ENCODE results near the gene SLC41A1.
"Not testable (repeated sequence)": the region's sequence is repeated elsewhere in the genome, so short reads cannot be mapped to it uniquely, and the experiment has no call there.

Gene SLC41A1

DNA sequence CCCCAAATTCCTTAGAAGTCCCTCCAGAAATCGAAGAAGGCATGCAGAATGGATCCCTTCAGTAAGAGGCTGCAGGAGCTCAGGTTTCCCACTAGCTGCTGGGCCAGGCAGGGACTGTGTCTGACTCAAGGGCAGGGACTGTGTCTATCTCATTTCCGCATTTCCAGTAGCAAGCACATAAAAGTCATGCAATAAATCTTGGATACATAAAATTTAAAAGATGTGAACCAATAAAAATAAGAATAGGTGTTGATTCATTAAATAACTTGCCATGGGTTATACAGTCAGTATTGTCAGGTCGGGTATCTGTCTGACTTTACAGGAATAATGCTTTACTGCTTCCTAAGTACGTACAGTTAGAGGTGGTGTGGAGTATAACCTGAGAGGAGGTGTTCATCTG, 21.8 kb upstream of the SLC41A1 start:
- Histone ChIP-seq H3K36me3 (ENCODE audit: insufficient read depth, low read length) (no peaks in the 10 kb centered on the region), H3K4me1 (ENCODE audit: insufficient read depth, low read length) (no peaks in the 10 kb centered on the region), H3K9me3 (ENCODE audit: control insufficient read depth, insufficient read depth, low read length) (no peaks in the 10 kb centered on the region), H3K9ac (ENCODE audit: low read depth, low read length) (no peak overlapping the region)

DNA sequence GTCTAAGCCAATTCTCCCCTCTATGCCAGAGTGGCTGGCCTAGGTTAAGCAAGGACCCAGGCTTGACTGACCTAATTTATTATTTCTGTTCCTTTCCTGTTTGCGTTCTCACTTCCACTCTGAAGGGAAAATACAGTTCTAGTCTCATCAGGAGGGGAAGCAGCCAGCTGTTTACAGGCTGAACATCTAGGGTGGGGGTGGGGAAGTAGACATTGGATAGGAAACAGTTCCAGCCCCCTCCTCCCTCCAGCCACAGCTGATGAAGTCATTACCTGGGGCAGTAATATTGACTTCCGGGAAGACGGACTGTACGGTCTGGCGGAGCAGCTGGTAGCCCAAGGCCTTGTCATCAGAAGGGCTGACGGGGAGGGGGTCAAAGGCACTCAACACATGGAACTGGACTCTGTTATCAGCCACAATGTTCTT, 19.3 kb upstream of the SLC41A1 start:
- H3K9ac ChIP-seq (ENCODE audit: low read depth, low read length) = no peak overlapping the region
- no peaks in the 10 kb centered on the region for H3K9me3 ChIP-seq (ENCODE audit: control insufficient read depth, insufficient read depth, low read length)
- no peaks in the 10 kb centered on the region for H3K36me3 ChIP-seq (ENCODE audit: insufficient read depth, low read length)
- H3K4me1 ChIP-seq (ENCODE audit: insufficient read depth, low read length) = peaks cover 3% of the 10 kb centered on the region; the same call in 1 of the 2 replicates

DNA sequence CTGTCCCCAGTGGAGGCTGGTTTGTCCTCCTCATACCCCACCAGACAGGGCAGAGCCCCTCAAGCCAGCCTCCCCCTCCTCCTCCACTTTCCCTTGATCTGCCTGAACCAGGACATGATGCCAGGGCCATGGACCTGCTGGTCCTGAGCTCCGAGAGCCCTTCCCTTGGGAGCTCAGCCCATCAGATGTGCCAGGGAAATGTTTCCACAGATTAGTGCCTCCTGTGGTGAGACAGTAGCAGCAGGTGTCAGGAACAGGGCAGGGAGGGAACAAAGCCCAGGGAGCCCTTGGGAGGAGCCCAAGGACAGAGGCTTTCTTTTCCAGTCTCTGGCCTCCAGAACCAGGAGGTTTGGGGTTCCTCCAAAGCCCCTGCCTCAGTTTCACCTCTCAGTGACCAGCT, 14.6 kb upstream of the SLC41A1 start:
- H3K36me3 ChIP-seq (ENCODE audit: insufficient read depth, low read length) = no peaks in the 10 kb centered on the region
- H3K9ac ChIP-seq (ENCODE audit: low read depth, low read length) = no peak overlapping the region
- no peaks in the 10 kb centered on the region for H3K9me3 ChIP-seq (ENCODE audit: control insufficient read depth, insufficient read depth, low read length)
- peaks cover 3% of the 10 kb centered on the region; the same call in 1 of the 2 replicates for H3K4me1 ChIP-seq (ENCODE audit: insufficient read depth, low read length)

DNA sequence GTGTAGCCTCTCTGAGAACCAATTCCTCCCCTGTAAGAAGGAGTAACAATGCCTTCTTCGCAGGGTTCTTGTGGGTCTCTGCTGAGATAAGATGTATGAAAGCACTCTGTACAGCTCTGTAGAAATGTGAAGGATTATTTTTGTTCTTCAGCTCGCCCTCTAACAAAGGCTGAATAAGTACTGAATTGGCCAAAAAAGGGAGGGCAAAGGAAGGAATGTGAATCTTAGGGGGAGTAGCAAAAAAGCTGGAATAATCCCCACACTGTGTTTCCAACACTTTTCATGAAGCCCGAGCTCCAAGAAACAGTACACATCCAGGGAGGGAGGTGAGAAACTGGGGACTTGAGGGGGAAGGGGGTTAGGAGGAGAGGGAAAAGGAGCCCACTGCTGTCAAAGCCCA, 14.0 kb upstream of the SLC41A1 start:
- Histone ChIP-seq H3K4me1 (ENCODE audit: insufficient read depth, low read length) (peaks cover 3% of the 10 kb centered on the region; the same call in 1 of the 2 replicates), H3K9ac (ENCODE audit: low read depth, low read length) (no peak overlapping the region)

DNA sequence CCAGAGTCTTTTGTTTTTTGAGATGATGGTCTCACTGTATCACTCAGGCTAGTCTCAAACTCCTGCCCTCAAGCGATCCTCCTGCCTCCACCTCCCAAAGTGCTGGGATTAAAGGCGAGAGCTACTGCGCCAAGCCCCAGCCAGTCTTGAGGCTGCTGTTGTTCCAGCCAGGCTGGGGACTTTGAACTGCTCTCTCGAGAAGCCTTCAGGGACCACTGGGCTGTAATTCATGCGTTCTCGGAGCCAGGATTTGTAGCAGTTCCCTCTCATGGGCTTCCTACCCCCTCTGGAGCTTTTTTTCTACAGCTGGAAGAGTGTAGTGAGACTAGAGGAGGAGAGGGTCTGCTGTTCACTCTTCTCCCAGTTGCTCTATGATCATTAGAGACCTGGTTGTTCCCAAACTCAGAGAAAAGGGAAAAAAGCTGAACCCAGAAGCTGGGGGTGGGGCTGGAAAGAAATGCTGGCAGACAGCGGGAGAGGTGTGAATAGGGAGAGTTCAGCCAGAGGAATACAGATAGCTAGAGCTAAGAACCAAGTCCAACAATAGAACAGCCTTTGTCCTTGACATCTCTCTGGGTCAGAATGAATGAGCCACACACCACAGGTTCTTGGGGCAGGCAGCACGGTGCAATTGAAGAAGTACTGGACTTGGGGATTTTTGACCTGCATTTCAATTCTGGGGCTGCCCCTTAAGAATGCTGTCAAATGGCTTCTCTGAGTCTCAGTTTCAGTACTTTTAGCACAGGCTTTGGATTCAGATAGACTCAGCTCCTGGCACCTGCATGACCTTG, 13.2 kb upstream of the SLC41A1 start:
- Histone ChIP-seq H3K36me3 (ENCODE audit: insufficient read depth, low read length) (no peaks in the 10 kb centered on the region), H3K4me1 (ENCODE audit: insufficient read depth, low read length) (peaks cover 3% of the 10 kb centered on the region; the same call in 1 of the 2 replicates), H3K9me3 (ENCODE audit: control insufficient read depth, insufficient read depth, low read length) (no peaks in the 10 kb centered on the region), H3K9ac (ENCODE audit: low read depth, low read length) (no peak overlapping the region)

More for the DNA sequence above, 14.0 kb upstream of the SLC41A1 start:
- H3K9me3 ChIP-seq (ENCODE audit: control insufficient read depth, insufficient read depth, low read length) = no peaks in the 10 kb centered on the region
- H3K36me3 ChIP-seq (ENCODE audit: insufficient read depth, low read length) = no peaks in the 10 kb centered on the region

DNA sequence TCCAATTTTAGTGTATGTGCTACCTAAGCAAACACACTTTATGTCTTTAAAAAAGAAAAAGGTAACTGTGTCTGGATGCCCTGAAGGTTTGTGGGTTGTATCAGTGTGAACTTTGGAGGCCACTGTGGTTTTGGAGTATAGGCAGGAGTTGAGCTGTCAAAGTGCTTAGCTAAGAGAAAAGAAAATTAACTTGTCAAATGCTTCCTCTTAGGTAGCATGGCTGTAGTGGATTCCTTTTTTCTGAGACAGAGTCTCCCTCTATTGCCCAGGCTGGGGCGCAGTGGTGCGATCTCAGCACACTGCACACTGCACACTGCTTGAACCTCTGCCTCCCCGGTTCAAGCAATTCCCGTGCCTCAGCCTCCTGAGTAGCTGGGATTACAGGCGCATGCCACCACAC, 11.2 kb upstream of the SLC41A1 start:
- Histone ChIP-seq H3K4me1 (ENCODE audit: insufficient read depth, low read length) (peaks cover 3% of the 10 kb centered on the region; the same call in 1 of the 2 replicates), H3K9ac (ENCODE audit: low read depth, low read length) (no peak overlapping the region), H3K9me3 (ENCODE audit: control insufficient read depth, insufficient read depth, low read length) (no peaks in the 10 kb centered on the region), H3K36me3 (ENCODE audit: insufficient read depth, low read length) (no peaks in the 10 kb centered on the region)

DNA sequence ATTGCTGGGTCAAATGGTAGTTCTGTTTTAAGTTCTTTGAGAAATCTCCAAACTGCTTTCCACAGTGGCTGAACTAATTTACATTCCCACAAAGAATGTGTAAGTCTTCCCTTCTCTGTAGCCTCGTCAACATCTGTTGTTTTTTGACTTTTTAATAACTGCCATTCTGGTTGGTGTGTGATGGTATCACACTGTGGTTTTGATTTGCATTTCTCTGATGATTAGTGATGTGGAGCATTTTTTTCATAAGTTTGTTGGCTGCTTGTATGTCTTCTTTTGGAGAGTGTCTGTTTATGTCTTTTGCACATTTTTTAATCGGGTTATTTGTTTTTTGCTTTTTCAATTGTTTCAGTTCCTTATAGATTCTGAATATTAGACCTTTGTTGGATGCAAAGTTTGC, 10.3 kb upstream of the SLC41A1 start:
- not testable (repeated sequence) for H3K36me3 ChIP-seq (ENCODE audit: insufficient read depth, low read length); H3K9me3 ChIP-seq (ENCODE audit: control insufficient read depth, insufficient read depth, low read length); H3K9ac ChIP-seq (ENCODE audit: low read depth, low read length); H3K4me1 ChIP-seq (ENCODE audit: insufficient read depth, low read length)

DNA sequence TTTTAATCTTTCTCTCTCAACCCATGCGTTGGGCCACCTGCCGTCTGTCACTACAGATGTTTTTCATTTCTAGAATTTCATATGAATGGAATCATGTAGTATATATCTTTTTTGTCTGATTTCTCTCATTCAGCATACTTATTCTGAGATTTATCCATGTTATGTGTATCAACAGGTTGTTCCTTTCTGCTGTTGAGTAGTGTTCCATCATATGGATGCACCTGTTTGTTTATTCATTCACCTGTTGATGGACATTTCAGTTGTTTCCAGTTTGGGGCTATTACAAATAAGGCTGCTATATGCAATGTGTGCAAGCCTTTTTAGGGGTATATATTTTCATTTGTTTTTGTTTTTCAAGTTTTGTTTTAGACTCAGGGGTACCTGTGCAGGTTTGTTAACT, 9.4 kb upstream of the SLC41A1 start:
- H3K9ac ChIP-seq (ENCODE audit: low read depth, low read length) = no peak overlapping the region
- no peaks in the 10 kb centered on the region for H3K9me3 ChIP-seq (ENCODE audit: control insufficient read depth, insufficient read depth, low read length)
- H3K36me3 ChIP-seq (ENCODE audit: insufficient read depth, low read length) = no peaks in the 10 kb centered on the region
- peaks cover under 1% of the 10 kb centered on the region for H3K4me1 ChIP-seq (ENCODE audit: insufficient read depth, low read length)

DNA sequence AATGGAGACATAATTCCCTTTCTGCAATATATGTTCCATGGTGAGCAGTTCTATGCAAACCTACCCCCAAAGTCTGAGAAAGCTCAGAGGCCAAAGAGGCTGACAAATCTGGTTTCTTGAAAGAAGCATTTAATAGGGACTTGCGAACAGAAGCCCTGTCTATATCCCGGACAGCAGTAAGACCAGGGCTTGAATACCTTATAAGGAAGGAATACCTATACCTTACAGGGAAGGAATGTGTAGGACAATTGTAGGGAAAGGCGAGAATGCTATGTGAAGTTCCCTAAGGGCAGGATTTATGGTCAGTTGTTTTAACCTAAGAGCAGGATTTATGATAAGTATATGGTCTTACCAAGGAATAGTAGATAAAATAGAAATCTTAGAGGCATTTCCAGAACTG, 5.0 kb upstream of the SLC41A1 start:
- Histone ChIP-seq H3K9me3 (ENCODE audit: control insufficient read depth, insufficient read depth, low read length) (no peaks in the 10 kb centered on the region), H3K9ac (ENCODE audit: low read depth, low read length) (no peak overlapping the region), H3K4me1 (ENCODE audit: insufficient read depth, low read length) (no peaks in the 10 kb centered on the region; the same call in none of the 2 replicates)

DNA sequence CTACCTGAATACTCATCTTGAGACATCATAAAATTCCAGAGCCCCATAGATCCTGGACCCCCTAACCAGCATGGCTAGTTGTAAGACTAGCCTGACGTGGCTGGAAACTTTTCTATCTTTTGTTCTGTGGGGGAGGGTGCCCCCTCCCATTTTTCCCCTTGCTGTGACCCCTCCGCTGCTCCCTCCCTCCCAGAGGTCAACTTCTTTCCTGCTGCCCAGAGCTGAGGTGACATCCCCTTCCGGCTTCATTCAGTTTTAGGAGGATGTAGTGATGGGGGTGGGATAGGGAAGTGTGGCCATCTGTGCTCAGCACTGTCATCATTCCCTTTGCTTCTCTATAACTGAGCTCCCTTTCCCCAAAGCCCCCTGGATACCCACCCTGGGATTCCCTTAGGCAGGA, 4.4 kb upstream of the SLC41A1 start:
- no peaks in the 10 kb centered on the region; the same call in none of the 2 replicates for H3K4me1 ChIP-seq (ENCODE audit: insufficient read depth, low read length)
- no peaks in the 10 kb centered on the region for H3K36me3 ChIP-seq (ENCODE audit: insufficient read depth, low read length)
- no peak overlapping the region for H3K9ac ChIP-seq (ENCODE audit: low read depth, low read length)
- no peaks in the 10 kb centered on the region for H3K9me3 ChIP-seq (ENCODE audit: control insufficient read depth, insufficient read depth, low read length)

More for the DNA sequence above, 5.0 kb upstream of the SLC41A1 start:
- H3K36me3 ChIP-seq (ENCODE audit: insufficient read depth, low read length) = no peaks in the 10 kb centered on the region

DNA sequence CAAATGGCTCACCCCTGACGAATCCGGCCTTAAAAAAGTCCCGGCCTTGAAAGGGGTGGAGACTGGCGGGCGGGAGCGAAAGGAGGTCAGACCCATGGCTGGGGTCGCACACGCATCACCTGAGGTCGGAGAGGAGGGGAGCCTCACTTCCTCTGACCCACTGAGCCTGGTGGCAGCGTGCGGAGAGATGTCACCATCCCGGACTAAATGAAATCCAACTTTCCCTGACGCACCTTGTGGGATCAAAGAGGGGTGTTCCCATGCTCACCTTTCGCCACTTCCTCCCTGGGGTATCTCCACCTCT, 709 bp upstream of the SLC41A1 start:
- peak overlapping the region; percentile 82 for H3K9ac ChIP-seq (ENCODE audit: low read depth, low read length)
- H3K4me1 ChIP-seq (ENCODE audit: insufficient read depth, low read length) = no peaks in the 10 kb centered on the region; the same call in none of the 2 replicates
- H3K9me3 ChIP-seq (ENCODE audit: control insufficient read depth, insufficient read depth, low read length) = no peaks in the 10 kb centered on the region
- no peaks in the 10 kb centered on the region for H3K36me3 ChIP-seq (ENCODE audit: insufficient read depth, low read length)

DNA sequence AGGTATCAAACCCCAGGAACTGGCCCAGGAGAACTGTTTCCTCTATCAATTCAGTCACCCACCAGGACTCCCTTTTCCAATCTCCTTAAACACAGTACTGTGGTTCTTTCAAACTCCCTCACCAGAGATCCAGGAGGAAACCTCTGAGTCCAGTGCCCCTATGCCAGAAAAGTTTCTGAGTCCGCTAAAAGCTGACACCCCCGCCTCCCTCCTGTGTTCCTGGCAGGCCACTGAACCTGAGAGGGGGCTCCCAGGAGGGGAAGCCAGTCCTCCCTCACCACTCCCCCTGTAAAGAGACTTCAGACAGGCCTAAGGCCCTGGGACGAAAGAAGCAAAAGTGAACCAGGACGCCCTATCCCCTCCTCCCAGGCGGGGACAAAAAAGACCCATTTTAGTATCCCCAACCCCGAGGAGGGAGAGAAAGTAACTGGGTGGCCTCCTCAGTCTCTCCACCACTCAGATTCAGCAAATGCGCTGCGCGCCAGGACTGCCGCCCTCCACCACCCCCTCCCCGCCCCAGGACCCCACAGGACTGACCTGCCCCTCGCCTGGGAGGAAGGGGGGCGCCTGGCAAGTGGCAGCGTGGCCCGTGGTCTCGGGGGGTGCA, 624 bp downstream of the SLC41A1 start:
- Histone ChIP-seq H3K9ac (ENCODE audit: low read depth, low read length) (peak overlapping the region; percentile 82), H3K36me3 (ENCODE audit: insufficient read depth, low read length) (no peaks in the 10 kb centered on the region), H3K9me3 (ENCODE audit: control insufficient read depth, insufficient read depth, low read length) (no peaks in the 10 kb centered on the region), H3K4me1 (ENCODE audit: insufficient read depth, low read length) (no peaks in the 10 kb centered on the region; the same call in 1 of the 2 replicates)

DNA sequence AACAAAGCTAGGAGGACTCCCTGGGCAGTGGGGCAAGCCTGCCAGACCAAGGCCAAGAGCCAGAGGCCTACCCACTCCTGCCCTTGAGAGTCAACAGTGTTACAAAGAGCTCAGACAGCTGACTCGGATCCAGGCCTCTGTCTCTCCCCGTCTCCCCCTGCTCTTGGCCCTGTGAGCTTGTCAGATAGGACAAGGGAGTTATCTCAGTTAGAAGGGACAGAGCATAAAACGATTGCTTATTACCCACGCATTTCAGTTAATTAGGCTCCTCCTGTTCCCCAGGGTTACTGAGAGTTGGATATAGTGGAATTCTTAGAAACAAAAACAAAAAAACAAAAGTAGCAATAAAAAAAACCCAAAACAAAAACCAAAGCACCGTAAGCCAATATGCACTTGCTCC, 1.3 kb downstream of the SLC41A1 start:
- H3K4me1 ChIP-seq (ENCODE audit: insufficient read depth, low read length) = no peaks in the 10 kb centered on the region; the same call in 1 of the 2 replicates
- H3K9me3 ChIP-seq (ENCODE audit: control insufficient read depth, insufficient read depth, low read length) = no peaks in the 10 kb centered on the region
- H3K36me3 ChIP-seq (ENCODE audit: insufficient read depth, low read length) = no peaks in the 10 kb centered on the region
- peak overlapping the region; percentile 82; the same call in 1 of the 2 replicates for H3K9ac ChIP-seq (ENCODE audit: low read depth, low read length)

DNA sequence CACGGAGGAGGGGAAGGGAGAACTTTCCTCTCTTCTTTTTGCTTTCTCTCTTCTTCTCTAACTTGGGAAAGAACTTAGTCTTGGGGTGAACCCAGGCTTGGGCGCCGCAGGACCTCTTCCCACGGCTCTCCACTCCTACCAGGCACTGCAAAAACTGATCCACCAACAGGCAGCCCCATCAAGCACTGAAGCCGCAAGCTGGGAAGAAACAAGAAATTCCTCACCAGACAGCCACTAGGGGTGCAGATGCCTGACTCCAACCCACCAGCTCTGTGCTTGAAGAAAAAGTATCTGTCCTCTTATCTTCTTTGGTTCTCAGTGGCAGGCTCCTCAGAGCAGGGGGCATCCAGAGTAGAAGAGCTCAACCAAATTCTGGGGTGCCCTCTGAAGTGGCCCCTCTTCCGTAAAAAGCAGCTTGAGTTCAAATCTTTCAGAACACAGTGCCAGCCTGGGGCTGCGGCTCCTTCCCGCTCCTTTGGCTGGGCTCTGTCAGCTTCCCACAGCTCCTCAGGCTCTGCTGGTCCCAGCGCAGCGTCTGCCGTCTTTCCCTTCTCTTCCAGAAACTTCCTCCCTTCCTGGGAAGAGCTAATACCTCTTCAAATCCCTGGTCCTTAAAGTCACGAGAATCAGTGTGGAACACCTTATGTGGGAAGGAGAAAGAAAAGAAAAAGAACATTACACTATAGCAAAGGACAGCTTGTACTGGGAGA, 2.4 kb downstream of the SLC41A1 start:
- no peaks in the 10 kb centered on the region; the same call in 1 of the 2 replicates for H3K4me1 ChIP-seq (ENCODE audit: insufficient read depth, low read length)
- H3K36me3 ChIP-seq (ENCODE audit: insufficient read depth, low read length) = no peaks in the 10 kb centered on the region
- no peaks in the 10 kb centered on the region for H3K9me3 ChIP-seq (ENCODE audit: control insufficient read depth, insufficient read depth, low read length)
- H3K9ac ChIP-seq (ENCODE audit: low read depth, low read length) = no peak overlapping the region
